Endothelial cell of umbilical vein (primary cell): ENCODE data around the gene FAM184B. TPM values are rescaled to one million over a fixed set of nuclear protein-coding genes. Genes with fewer than 3 reads are reported as not detected.

Experiments used
- BruUV-seq: library from RNA; stranded (reverse); fragments of 400-500 nt; replicated peaks from 2 replicates; lab custom pipeline; 2021; lab: Mats Ljungman, UMichigan
- CTCF ChIA-PET: fragments of 300-600, 350-600 bp; sonication (Branson Sonifier 250); formaldehyde crosslinking; loops from one replicate; lab custom pipeline; 2021; ENCODE audit warnings: antibody characterized with exemption, inconsistent platforms; lab: Charles Lee
- POLR2A ChIA-PET: fragments of 300-600, 350-600 bp; sonication (Branson Sonifier 250); formaldehyde crosslinking; loops from one replicate; lab custom pipeline; 2021; ENCODE audit warnings: antibody characterized with exemption, inconsistent platforms; lab: Charles Lee
- DNase-seq: peaks from one replicate; pipeline ENCODE4 v3.0.0-alpha.2; 2011; ENCODE audit warnings: low read depth, low spot score
- FAIRE-seq: peaks from 2 replicates; lab custom pipeline; 2011; peaks lifted over from hg19 to GRCh38; lab: Jason Lieb, UNC
- H2AFZ ChIP-seq: 2 replicates; pipeline ENCODE4 v1.6.0; 2012; ENCODE audit warnings: low read depth, low read length, control low read depth, inconsistent platforms
- H3K27ac ChIP-seq: 2 replicates; pipeline ENCODE4 v1.5.1; 2011; ENCODE audit warnings: low read depth, mild to moderate bottlenecking, control low read depth, low read length, moderate library complexity; ENCODE audit not compliant: insufficient read depth
- H3K27me3 ChIP-seq, 2 experiments: 2 replicates each; pipeline versions ENCODE4 v1.6.0 to v1.6.1; 2011; ENCODE audit warnings: low read length in 2 of 2, mixed read lengths in 1 of 2; ENCODE audit not compliant: control insufficient read depth in 2 of 2, insufficient read depth in 2 of 2
- H3K36me3 ChIP-seq, 2 experiments: 2 replicates in 1 of 2; 3 replicates in 1 of 2; pipeline ENCODE4 v1.5.1; 2011; ENCODE audit warnings: low read length in 2 of 2, mild to moderate bottlenecking in 1 of 2, moderate library complexity in 1 of 2; ENCODE audit not compliant: control insufficient read depth in 2 of 2, insufficient read depth in 2 of 2; ENCODE audit errors: extremely low read depth in 1 of 2
- H3K4me1 ChIP-seq: 3 replicates; pipeline ENCODE4 v1.5.1; 2011; ENCODE audit warnings: mild to moderate bottlenecking, low read length; ENCODE audit not compliant: control insufficient read depth, insufficient read depth; ENCODE audit errors: extremely low read depth
- H3K4me2 ChIP-seq: 2 replicates; pipeline ENCODE4 v1.6.1; 2011; ENCODE audit warnings: low read length, control low read depth, mixed read lengths; ENCODE audit not compliant: insufficient read depth
- H3K4me3 ChIP-seq, 3 experiments: fragments of 200-600 bp in 1 of 3; sonication (generic), shearing (Covaris generic) in 1 of 3; replicated peaks in 1 of 3; 2 replicates each; pipeline ENCODE4 v1.5.1; 2011 to 2016; ENCODE audit warnings: control low read depth in 3 of 3, low read length in 3 of 3, mild to moderate bottlenecking in 2 of 3, inconsistent platforms in 1 of 3, low read depth in 1 of 3, moderate library complexity in 1 of 3; ENCODE audit not compliant: insufficient read depth in 1 of 3
- H3K79me2 ChIP-seq: 2 replicates; pipeline ENCODE4 v1.6.0; 2012; ENCODE audit warnings: low read length, inconsistent platforms; ENCODE audit not compliant: control insufficient read depth, insufficient read depth
- H3K9ac ChIP-seq: replicated peaks from 2 replicates; pipeline ENCODE3; 2011; ENCODE audit warnings: low read length, control low read depth; ENCODE audit not compliant: insufficient read depth; ENCODE audit errors: extremely low read depth
- H3K9me1 ChIP-seq: replicated peaks from 3 replicates; pipeline ENCODE4 v1.6.0; 2011; ENCODE audit warnings: mild to moderate bottlenecking, low read length; ENCODE audit not compliant: control insufficient read depth, insufficient read depth; ENCODE audit errors: extremely low read depth
- H3K9me3 ChIP-seq: replicated peaks from 2 replicates; pipeline ENCODE4 v1.5.1; 2012; ENCODE audit warnings: low read length, inconsistent platforms; ENCODE audit not compliant: control insufficient read depth, insufficient read depth
- H4K20me1 ChIP-seq: replicated peaks from 2 replicates; pipeline ENCODE3; 2011; ENCODE audit warnings: mild to moderate bottlenecking, low read length; ENCODE audit not compliant: control insufficient read depth, insufficient read depth; ENCODE audit errors: extremely low read depth
- EZH2 ChIP-seq: IDR thresholded peaks from 2 replicates; pipeline ENCODE4 v1.6.1; 2012; ENCODE audit warnings: borderline replicate concordance, low read depth, mild to moderate bottlenecking, moderate library complexity, low read length, inconsistent platforms; ENCODE audit not compliant: severe bottlenecking
- FOS ChIP-seq: IDR thresholded peaks from 2 replicates; pipeline ENCODE4 v1.6.1; 2011; ENCODE audit warnings: mild to moderate bottlenecking, low read length, moderate library complexity, borderline replicate concordance; ENCODE audit not compliant: insufficient read depth
- GATA2 ChIP-seq: IDR thresholded peaks from 2 replicates; pipeline ENCODE4 v1.7.0; 2011; ENCODE audit warnings: low read depth, mild to moderate bottlenecking, moderate library complexity, mixed read lengths, low read length; ENCODE audit not compliant: insufficient read length, insufficient read depth
- JUN ChIP-seq: IDR thresholded peaks from 2 replicates; pipeline ENCODE4 v1.6.1; 2011; ENCODE audit warnings: borderline replicate concordance, low read depth; ENCODE audit not compliant: insufficient read length, insufficient read depth
- MAX ChIP-seq: IDR thresholded peaks from 2 replicates; pipeline ENCODE4 v1.6.1; 2011; ENCODE audit not compliant: insufficient read depth, insufficient read length
- MYC ChIP-seq: IDR thresholded peaks from one replicate; pipeline ENCODE4 v1.6.1; 2011; ENCODE audit warnings: mild to moderate bottlenecking, low read depth, low read length
- POLR2A ChIP-seq: IDR thresholded peaks from 2 replicates; pipeline ENCODE4 v1.6.1; 2012; ENCODE audit warnings: low read depth, mild to moderate bottlenecking, control low read depth, low read length
- POLR2AphosphoS5 ChIP-seq: IDR thresholded peaks from 2 replicates; pipeline ENCODE4 v1.6.1; 2012; ENCODE audit warnings: low read depth, mild to moderate bottlenecking, control low read depth, low read length, moderate library complexity; ENCODE audit not compliant: insufficient read depth
- dilution Hi-C: fragments of 300-500 bp; cut with MboI; formaldehyde crosslinking; loops from one replicate; pipeline ENCODE4 v1.15.0; 2019; ENCODE audit warnings: low sequenced_read_pairs; ENCODE audit not compliant: extremely low pct_ligation_motif_present
- intact Hi-C: fragments of 100-400 bp; cut with micrococcal nuclease; formaldehyde crosslinking; loops from one replicate; pipeline ENCODE4 v1.10.0; 2022
- polyA plus RNA-seq, 4 experiments: library from polyadenylated mRNA; depleted of rRNA in 3 of 4; stranded (reverse) in 3 of 4; unstranded in 1 of 4; fragments of >200 nt; gene quantifications; 2 replicates each; pipeline versions ENCODE4 v1.2.1 to v1.2.3, GENCODE V29; 2011 to 2012; ENCODE audit warnings: missing spikeins in 1 of 4
- total RNA-seq: library from RNA; stranded (reverse); gene quantifications from 2 replicates; pipeline ENCODE4 v1.2.3, GENCODE V29; 2021
- TF ChIP-seq, protein P1 (sequence below), 2 donors: IDR thresholded peaks; 1 replicate in 1 of 2; 2 replicates in 1 of 2; pipeline ENCODE4 v1.5.1; 2011; ENCODE audit warnings: low read length in 2 of 2, mild to moderate bottlenecking in 2 of 2, moderate library complexity in 2 of 2, control low read depth in 1 of 2, inconsistent platforms in 1 of 2, low read depth in 1 of 2; ENCODE audit not compliant: insufficient read depth in 1 of 2; ENCODE audit errors: extremely low read depth in 1 of 2

FAM184B gene
- total and polyA plus RNA-seq, 2 donors (not counting 3 experiments of a cell fraction or from before 2014, with no cell fraction given), result not detected

DNA sequence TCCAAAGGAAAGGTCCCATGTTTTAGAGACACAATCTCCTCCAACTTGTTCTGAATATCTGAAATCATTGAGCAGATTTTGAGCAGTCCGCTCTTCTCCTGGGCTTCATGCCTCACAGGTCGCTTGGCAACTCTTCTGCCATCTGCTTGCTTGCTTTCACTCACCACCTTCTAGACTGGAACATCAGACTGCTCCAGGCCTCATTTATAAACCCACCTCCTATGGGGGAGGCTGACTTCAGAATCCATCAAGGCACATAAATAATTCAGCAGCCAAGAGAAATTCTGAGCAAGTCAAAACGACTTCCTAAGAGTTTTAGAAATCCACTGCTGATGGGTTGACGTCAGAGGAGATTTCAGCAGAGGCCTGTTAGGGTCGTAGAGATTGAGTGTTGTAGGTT is 64.1 kb downstream of the FAM184B start:
- Histone ChIP-seq H3K36me3 (no peaks in the 10 kb centered on the region), H3K9me3 (no peaks in the 10 kb centered on the region), H3K9ac (no peak overlapping the region), H2AFZ (no peak overlapping the region), H3K27ac (no peak overlapping the region), H3K4me1 (no peaks in the 10 kb centered on the region), H3K9me1 (no peaks in the 10 kb centered on the region), H3K4me2 (no peak overlapping the region), H4K20me1 (no peaks in the 10 kb centered on the region), H3K79me2 (no peaks in the 10 kb centered on the region), H3K4me3 (no peak overlapping the region), H3K27me3 (no peaks in the 10 kb centered on the region)
- no peak for TF ChIP-seq EZH2
- TF ChIP-seq FOS, result no peak
- no peak for TF ChIP-seq MYC
- TF ChIP-seq POLR2A, result no peak
- no peak for TF ChIP-seq POLR2AphosphoS5
- no peak for TF ChIP-seq JUN
- TF ChIP-seq, protein P1, sequence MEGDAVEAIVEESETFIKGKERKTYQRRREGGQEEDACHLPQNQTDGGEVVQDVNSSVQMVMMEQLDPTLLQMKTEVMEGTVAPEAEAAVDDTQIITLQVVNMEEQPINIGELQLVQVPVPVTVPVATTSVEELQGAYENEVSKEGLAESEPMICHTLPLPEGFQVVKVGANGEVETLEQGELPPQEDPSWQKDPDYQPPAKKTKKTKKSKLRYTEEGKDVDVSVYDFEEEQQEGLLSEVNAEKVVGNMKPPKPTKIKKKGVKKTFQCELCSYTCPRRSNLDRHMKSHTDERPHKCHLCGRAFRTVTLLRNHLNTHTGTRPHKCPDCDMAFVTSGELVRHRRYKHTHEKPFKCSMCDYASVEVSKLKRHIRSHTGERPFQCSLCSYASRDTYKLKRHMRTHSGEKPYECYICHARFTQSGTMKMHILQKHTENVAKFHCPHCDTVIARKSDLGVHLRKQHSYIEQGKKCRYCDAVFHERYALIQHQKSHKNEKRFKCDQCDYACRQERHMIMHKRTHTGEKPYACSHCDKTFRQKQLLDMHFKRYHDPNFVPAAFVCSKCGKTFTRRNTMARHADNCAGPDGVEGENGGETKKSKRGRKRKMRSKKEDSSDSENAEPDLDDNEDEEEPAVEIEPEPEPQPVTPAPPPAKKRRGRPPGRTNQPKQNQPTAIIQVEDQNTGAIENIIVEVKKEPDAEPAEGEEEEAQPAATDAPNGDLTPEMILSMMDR (IDR thresholded peaks at IDR 0.05; ENCODE audit: extremely low read depth in 1 of 2, insufficient read depth in 1 of 2, low read depth in 1 of 2, low read length in 2 of 2), result no peak
- TF ChIP-seq MAX, result no peak
- no peak for TF ChIP-seq GATA2
- POLR2A ChIA-PET, result no interaction called here
- DNase-seq (no peak), FAIRE-seq (no peak)
- no TSS peak for BruUV-seq
- CTCF ChIA-PET, result no interaction called here
- dilution Hi-C loops (no loop called here), intact Hi-C loops (no loop called here)
